Dendritic cell treated with granulocyte-macrophage colony-stimulating factor and Interleukin-4, amounts not matched to agents 40 ng/mL and 50 ng/mL, for 4 days (primary cell): ENCODE measurements around the gene SYNGR1.

Experiments used
- H3K27ac Mint-ChIP-seq: one replicate; pipeline ENCODE4 v1.8.0; 2022; ENCODE audit warnings: mild to moderate bottlenecking, mixed read lengths
- H3K27me3 Mint-ChIP-seq: one replicate; pipeline ENCODE4 v1.8.0; 2022; ENCODE audit warnings: mild to moderate bottlenecking, mixed read lengths
- H3K36me3 Mint-ChIP-seq: one replicate; pipeline ENCODE4 v1.8.0; 2022; ENCODE audit warnings: low read depth, mixed read lengths
- H3K4me1 Mint-ChIP-seq: one replicate; pipeline ENCODE4 v1.8.0; 2022; ENCODE audit warnings: low read depth, mixed read lengths
- H3K4me3 Mint-ChIP-seq: one replicate; pipeline ENCODE4 v1.8.0; 2022; ENCODE audit warnings: mild to moderate bottlenecking, moderate library complexity, mixed read lengths
- H3K9me3 Mint-ChIP-seq: one replicate; pipeline ENCODE4 v1.8.0; 2022; ENCODE audit warnings: mixed read lengths
- intact Hi-C: fragments of 100-400 bp; cut with micrococcal nuclease; formaldehyde crosslinking; loops from one replicate; pipeline ENCODE4 v1.15.0; 2022

The SYNGR1 gene

DNA sequence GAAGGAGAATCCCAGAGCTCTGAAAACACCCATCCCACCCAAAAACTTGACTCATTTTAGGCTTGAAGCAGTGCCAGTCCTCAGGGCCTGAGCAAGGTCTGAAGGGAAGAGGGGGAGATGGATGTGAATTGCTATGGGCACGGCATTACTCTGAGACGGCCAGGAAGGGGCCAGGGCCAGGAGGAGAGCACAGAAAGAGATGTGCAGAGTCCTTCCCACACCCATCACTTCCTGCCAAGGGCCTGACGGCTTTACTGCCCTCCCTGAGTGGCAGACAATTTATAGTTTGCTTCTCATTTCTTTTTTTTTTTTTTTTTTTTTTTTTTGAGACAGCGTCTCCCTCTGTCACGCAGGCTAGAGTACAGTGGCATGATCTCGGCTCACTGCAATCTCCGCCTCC is 72.3 kb downstream of the SYNGR1 start:
- Mint-ChIP-seq H3K27me3 (no peaks in the 10 kb centered on the region), H3K27ac (no peak overlapping the region), H3K36me3 (peaks cover 99% of the 10 kb centered on the region), H3K4me1 (peaks cover 6% of the 10 kb centered on the region), H3K9me3 (no peaks in the 10 kb centered on the region), H3K4me3 (no peak overlapping the region)
- intact Hi-C loops, result no loop called here

DNA sequence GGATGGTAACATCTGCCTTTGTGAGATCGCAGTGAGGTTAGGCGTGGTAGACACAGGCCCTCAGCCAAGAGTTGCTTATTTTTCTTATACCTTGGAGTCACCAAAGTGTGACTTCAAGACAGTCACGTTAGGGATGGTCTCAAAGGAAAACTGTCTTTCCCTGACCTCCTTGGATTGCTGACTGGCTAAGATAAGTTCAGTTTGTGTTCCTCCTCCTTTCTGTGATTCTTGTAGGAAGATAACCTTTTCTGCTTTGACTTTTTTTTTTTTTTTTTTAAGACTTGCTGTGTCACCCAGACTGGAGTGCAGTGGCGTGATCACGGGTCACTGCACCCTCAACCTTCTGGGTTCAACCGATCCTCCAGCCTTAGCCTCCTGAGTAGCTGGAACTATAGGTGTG is 72.9 kb downstream of the SYNGR1 start:
- no peak overlapping the region for H3K4me3 Mint-ChIP-seq

DNA sequence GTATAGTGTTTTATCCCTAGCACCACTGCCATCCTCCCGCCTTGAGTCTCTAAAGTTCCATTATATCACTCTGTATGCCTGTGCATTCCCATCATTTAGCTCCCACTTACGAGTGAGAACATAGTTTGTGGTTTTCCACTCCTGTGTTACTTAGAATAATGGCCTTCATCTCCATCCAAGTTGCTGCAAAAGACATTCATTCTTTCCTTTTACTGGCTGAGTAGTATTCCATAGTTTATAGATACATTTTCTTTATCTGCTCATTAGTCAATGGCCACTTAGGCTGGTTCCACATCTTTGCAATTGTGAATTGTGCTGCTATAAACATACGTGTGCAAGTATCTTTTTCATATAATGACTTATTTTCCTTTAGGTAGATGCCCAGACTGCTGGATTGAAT is 74.2 kb downstream of the SYNGR1 start:
- no peak overlapping the region for H3K27ac Mint-ChIP-seq
- intact Hi-C loops, result no loop called here

More for the DNA sequence above, 72.9 kb downstream of the SYNGR1 start:
- H3K27ac Mint-ChIP-seq, result no peak overlapping the region
- H3K36me3 Mint-ChIP-seq, result peaks cover 99% of the 10 kb centered on the region
- intact Hi-C loops, result no loop called here
- peaks cover 6% of the 10 kb centered on the region for H3K4me1 Mint-ChIP-seq
- H3K9me3 Mint-ChIP-seq, result no peaks in the 10 kb centered on the region
- H3K27me3 Mint-ChIP-seq, result no peaks in the 10 kb centered on the region

DNA sequence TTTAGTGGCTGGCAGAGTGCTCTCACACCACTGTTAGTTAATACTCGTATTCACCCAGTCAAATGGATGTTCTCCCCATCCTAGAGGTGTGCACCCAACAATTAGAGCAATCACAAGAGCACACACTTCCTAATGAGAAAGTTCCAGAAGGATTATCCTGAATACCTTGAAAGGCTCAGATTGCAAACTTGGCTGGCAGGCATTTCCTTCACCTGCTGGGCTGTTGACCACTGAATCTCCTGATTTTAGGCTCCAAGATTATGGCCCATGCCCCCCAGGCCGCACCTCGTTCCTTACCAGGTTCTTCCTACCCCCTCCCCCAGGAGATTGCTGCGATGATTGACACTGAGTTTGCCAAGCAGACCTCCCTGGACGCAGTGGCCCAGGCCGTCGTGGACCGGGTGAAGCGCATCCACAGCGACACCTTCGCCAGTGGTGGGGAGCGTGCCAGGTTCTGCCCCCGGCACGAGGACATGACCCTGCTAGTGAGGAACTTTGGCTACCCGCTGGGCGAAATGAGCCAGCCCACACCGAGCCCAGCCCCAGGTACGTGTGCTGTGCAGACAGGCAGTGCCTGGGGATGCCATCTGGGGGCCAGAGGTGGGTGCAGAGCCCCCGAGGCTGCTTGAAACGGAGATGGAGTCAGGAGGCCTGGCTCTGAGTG is 76.7 kb downstream of the SYNGR1 start:
- Mint-ChIP-seq H3K4me1 (peaks cover 16% of the 10 kb centered on the region), H3K9me3 (no peaks in the 10 kb centered on the region), H3K4me3 (no peak overlapping the region), H3K36me3 (peaks cover 99% of the 10 kb centered on the region), H3K27ac (no peak overlapping the region), H3K27me3 (no peaks in the 10 kb centered on the region)
- intact Hi-C loops, result no loop called here

More for the DNA sequence above, 74.2 kb downstream of the SYNGR1 start:
- Mint-ChIP-seq H3K36me3 (peaks cover 99% of the 10 kb centered on the region), H3K27me3 (no peaks in the 10 kb centered on the region), H3K4me1 (peaks cover 6% of the 10 kb centered on the region), H3K4me3 (no peak overlapping the region), H3K9me3 (no peaks in the 10 kb centered on the region)

DNA sequence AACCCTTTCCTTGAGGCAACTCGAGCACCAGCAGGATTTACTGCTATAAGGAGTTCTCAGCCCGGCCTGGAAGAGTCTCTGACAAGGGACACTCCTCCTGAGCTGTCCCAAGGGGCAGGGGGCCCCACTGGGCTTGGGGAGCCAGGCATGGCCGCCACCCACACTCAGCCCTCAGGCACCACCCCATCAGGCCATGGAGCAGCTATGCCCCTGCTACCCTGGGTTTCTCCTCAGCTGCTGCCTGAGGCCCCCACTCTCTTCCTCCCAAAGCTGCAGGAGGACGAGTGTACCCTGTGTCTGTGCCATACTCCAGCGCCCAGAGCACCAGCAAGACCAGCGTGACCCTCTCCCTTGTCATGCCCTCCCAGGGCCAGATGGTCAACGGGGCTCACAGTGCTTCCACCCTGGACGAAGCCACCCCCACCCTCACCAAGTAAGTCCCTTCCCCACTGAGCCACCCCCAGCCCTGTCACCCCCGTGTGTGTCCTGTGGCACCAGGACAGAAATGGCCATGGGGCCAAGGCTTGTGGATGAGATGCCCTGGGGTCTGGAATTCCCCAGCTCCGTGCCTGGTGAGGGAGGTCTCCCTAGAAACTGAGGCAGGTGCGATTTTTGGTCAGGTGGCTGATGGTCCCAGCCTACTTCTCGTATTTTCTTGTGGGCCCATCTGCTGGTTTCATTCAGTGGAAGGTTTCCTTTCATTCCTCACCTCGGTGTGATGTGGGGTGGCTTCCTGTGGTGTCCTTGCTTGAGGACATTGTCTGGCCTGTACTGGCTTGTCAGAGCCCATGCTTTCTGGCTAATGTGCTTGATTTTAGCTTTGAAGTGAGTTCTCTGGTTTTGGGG is 78.2 kb downstream of the SYNGR1 start:
- H3K4me3 Mint-ChIP-seq, result no peak overlapping the region
- H3K9me3 Mint-ChIP-seq, result no peaks in the 10 kb centered on the region
- intact Hi-C loops, result no loop called here
- no peaks in the 10 kb centered on the region for H3K27me3 Mint-ChIP-seq
- no peak overlapping the region for H3K27ac Mint-ChIP-seq
- H3K36me3 Mint-ChIP-seq, result peaks cover 99% of the 10 kb centered on the region
- H3K4me1 Mint-ChIP-seq, result peaks cover 12% of the 10 kb centered on the region

DNA sequence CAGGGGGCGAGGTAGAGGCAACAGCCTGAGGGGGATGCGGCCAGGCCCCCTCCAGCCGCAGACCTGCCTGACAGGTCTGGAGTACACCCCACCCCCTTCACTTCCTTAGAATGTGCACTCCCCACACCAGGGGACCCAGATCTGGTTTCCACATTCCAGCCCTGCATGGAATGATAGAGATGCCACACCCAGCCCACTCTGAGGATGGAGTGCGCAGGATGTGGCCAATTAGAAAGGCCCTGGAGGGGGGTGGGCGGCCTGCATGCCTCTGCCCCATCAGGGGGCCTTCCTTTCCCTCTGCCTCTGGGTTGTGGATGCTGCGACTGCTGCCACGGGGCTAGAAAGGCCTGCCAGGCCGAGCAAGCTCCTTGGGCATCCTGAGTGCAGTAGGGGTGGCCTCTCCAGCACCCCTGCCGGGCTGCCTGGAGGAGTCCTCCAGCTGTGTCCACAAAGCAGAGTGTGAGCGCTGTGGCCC is 78.8 kb downstream of the SYNGR1 start:
- H3K4me3 Mint-ChIP-seq, result no peak overlapping the region
- intact Hi-C loops, result no loop called here
- H3K27me3 Mint-ChIP-seq, result no peaks in the 10 kb centered on the region
- peaks cover 12% of the 10 kb centered on the region for H3K4me1 Mint-ChIP-seq
- H3K36me3 Mint-ChIP-seq, result peaks cover 100% of the 10 kb centered on the region
- no peaks in the 10 kb centered on the region for H3K9me3 Mint-ChIP-seq
- no peak overlapping the region for H3K27ac Mint-ChIP-seq

DNA sequence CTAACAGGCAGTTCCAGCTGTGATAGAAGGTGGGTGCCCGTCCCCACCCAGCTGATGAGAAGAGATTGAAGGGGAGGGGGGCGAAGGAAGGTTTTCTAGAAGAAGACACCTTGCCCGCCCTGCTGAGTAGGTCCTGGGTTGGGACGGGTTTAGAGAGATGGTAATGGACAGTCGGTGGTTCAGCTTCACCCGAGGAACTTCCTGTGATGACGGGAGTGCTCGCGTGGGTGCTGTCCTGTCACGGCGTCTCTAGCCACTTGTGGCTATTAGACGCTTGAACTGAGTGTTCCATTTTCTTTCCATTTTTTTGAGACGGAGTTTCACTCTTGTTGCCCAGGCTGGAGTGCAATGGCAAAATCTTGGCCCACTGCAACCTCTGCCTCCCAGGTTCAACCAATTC is 79.4 kb downstream of the SYNGR1 start:
- peaks cover 100% of the 10 kb centered on the region for H3K36me3 Mint-ChIP-seq
- no peak overlapping the region for H3K4me3 Mint-ChIP-seq
- H3K27ac Mint-ChIP-seq, result no peak overlapping the region

DNA sequence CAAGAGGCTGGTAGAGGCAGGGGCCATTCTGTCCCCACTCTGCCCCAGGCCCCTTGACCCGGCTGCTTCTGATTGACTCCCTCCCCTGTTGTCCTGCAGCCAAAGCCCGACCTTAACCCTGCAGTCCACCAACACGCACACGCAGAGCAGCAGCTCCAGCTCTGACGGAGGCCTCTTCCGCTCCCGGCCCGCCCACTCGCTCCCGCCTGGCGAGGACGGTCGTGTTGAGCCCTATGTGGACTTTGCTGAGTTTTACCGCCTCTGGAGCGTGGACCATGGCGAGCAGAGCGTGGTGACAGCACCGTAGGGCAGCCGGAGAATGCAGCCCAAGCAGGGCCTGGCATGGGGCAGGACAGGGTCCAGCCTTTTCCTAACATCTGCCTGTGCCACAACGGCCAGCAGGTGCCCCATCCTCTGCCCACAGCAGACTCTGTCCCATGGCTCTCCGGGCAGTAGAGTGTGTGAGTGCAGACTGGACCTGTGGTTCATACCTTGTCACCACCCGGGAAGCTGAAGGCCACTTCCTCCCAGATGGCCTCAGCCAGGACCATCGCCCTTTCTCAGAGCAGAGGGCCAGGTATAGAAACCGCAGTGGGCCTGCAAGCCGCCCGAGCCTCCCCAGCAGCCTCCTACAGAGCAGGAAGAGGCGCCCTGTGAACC is 80.3 kb downstream of the SYNGR1 start:
- H3K27ac Mint-ChIP-seq, result no peak overlapping the region
- no peaks in the 10 kb centered on the region for H3K27me3 Mint-ChIP-seq
- H3K36me3 Mint-ChIP-seq, result peaks cover 100% of the 10 kb centered on the region
- intact Hi-C loops, result no loop called here
- no peak overlapping the region for H3K4me3 Mint-ChIP-seq
- H3K9me3 Mint-ChIP-seq, result no peaks in the 10 kb centered on the region
- H3K4me1 Mint-ChIP-seq, result peaks cover 12% of the 10 kb centered on the region

More for the DNA sequence above, 79.4 kb downstream of the SYNGR1 start:
- Mint-ChIP-seq H3K4me1 (peaks cover 12% of the 10 kb centered on the region), H3K9me3 (no peaks in the 10 kb centered on the region), H3K27me3 (no peaks in the 10 kb centered on the region)
- intact Hi-C loops, result no loop called here

DNA sequence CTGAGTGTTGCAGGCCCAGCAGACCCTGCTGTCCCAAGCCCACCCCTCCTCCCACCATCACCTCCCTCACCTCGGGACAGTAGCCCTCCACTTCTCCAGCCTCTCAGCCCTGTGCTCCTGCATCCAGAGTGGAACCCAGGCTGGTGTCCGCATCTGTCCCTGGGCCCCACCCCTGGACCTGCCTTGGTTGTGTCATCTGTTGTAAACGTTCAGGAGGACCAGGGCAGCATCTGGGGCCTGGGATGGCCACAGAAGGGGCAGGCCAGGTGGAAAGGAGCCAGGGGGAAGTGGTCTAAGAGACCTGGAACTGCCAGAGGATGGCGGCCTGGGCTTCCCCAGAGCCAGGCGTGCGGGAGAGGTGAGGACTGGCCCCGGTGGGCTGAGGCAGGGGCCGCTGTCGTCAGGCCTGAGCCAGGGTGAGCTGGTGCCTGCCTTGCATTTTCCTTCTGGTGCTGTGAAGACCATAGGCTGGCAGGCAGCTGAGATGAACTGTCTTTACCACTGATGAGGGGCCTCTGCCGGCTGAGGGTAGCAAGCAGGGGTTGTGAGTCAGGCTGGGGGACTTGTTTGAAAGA is 80.9 kb downstream of the SYNGR1 start:
- Mint-ChIP-seq H3K27me3 (no peaks in the 10 kb centered on the region), H3K9me3 (no peaks in the 10 kb centered on the region), H3K27ac (no peak overlapping the region), H3K4me1 (peaks cover 12% of the 10 kb centered on the region), H3K36me3 (peaks cover 94% of the 10 kb centered on the region), H3K4me3 (no peak overlapping the region)
- intact Hi-C loops, result no loop called here

DNA sequence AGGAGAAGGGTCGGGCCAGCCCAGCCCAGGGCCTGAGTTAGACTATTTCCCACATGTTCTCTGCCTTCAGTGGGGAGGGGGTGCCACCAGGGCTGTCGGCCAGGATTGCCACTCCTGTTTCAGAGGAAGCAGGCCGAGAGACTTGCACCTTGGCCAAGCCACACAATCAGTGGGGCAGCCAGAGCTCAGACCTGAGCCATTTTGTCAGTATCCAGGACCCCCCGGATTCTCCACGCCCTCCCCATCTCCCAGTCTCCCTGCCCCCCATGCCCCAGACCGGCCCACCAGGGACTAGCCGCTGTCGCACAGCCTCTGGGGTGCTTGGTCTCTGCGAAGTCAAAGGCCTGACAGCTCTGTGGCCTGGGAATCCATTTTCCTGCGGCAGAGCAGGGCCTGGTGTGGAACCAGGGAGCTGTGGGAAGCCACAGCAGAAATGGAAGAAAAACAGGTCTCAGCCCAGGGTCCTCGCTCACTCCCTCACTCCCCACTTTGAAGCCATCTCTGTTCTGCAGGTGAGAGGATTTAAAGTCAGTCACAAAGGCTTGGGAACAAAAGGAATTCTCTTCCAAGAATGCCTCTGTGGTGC is 81.5 kb downstream of the SYNGR1 start:
- Mint-ChIP-seq H3K27me3 (no peaks in the 10 kb centered on the region), H3K4me1 (peaks cover 12% of the 10 kb centered on the region), H3K9me3 (no peaks in the 10 kb centered on the region), H3K4me3 (no peak overlapping the region), H3K36me3 (peaks cover 88% of the 10 kb centered on the region), H3K27ac (no peak overlapping the region)
- intact Hi-C loops, result no loop called here

DNA sequence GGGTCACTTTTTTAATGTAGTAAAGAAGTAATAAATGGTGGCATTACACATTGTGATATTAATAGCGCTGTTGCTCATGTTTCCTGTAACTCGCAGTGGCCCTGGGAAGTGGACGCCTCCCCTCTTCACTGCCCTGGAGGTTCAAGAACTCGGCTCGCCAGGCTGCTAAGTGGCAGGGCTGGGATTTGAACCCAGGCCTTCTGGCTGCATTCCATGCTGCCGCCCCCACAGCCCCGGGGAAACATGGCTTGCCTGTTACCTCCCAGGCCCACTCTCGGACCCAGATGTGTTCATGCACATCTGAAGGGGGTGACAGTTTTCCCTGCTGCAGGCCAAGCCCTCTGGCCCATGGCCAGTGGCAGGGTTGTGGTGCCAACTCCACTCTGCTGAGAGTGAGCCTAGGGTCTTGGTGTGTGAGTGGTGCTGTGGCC is 82.0 kb downstream of the SYNGR1 start:
- intact Hi-C loops, result no loop called here
- no peak overlapping the region for H3K27ac Mint-ChIP-seq
- peaks cover 83% of the 10 kb centered on the region for H3K36me3 Mint-ChIP-seq
- H3K4me1 Mint-ChIP-seq, result peaks cover 17% of the 10 kb centered on the region
- no peaks in the 10 kb centered on the region for H3K27me3 Mint-ChIP-seq
- no peaks in the 10 kb centered on the region for H3K9me3 Mint-ChIP-seq
- H3K4me3 Mint-ChIP-seq, result no peak overlapping the region

DNA sequence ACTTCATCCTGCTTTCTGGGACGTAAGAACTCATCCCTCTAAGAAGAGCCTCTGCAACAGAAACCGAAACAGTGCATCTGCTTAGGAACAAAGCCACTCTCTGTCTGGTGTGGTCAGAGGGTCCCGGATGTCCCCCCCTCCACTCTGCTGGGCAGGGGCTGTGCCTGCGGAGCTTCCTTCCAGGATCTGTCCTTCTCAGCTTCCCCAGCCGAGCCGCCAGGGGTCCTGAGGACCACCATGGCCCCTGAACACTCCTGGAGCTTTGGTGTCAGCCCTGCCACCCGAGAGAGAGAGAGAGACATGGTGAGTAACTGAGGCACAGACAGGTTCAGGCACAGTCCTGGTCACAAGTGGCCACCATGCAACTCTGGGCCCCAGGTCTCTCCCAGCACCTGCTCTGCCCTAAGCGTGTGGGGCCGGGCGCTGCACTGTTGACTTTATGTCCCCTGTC is 82.6 kb downstream of the SYNGR1 start:
- Mint-ChIP-seq H3K27ac (no peak overlapping the region), H3K27me3 (no peaks in the 10 kb centered on the region), H3K4me1 (peaks cover 22% of the 10 kb centered on the region), H3K36me3 (peaks cover 77% of the 10 kb centered on the region), H3K9me3 (no peaks in the 10 kb centered on the region), H3K4me3 (no peak overlapping the region)
- intact Hi-C loops, result no loop called here

DNA sequence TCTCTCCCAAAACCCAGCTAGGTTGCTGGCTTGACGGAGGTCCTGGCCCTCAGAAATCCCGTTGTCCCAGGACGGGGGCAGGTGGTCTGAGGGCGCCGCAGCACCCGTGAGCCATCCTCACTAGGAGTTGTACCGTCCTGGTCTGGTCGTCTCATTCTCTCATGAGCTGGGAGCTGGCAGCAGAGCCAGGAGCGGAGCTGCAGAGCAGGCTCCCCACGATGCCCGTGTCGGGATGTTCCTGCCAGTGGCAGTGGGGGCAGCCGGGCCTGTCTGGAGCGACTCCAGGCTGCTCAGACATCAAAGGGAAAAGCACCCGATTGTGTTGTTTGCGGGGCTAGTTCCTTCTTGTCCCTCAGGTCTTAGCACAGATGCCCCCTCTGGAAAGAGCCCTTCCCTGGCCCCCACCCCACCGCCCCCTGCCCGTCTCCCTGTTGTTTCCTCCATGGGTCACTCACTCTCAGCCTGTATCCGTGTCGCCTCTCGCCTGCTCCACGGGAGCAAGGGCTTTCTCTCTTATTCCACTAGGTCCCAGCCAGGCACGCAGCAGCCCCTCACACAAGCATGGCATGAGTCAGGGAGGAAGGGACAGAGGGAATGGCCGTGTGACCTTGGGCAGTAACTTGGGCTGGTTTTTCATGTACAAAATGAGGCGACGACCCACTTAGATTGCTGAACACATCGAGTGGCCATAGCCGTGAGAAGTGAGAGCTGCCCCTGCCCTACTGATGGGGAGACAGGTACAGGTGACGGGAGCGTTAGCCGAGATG is 83.9 kb downstream of the SYNGR1 start:
- Mint-ChIP-seq H3K27me3 (no peaks in the 10 kb centered on the region), H3K4me3 (no peak overlapping the region), H3K9me3 (no peaks in the 10 kb centered on the region), H3K27ac (no peak overlapping the region), H3K36me3 (peaks cover 64% of the 10 kb centered on the region), H3K4me1 (peaks cover 30% of the 10 kb centered on the region)
- intact Hi-C loops, result no loop called here
